HCT116 (cell line): ENCODE measurements around the gene PTGIS. TPM values are rescaled to one million over a fixed set of nuclear protein-coding genes. Genes with fewer than 3 reads are reported as not detected.

ENCODE experiments used
- ATAC-seq: fragments of 200-7000 bp; cut with Tn5 transposase; 2 replicates; pipeline ENCODE4 v1.9.1; 2020; ENCODE audit warnings: mild to moderate bottlenecking, moderate library complexity
- BruUV-seq: library from RNA; stranded (reverse); fragments of 400-500 nt; replicated peaks from 2 replicates; lab custom pipeline; 2021; lab: Mats Ljungman, UMichigan
- CTCF ChIA-PET: fragments of 300-600 bp; sonication (Branson Sonifier 250); formaldehyde crosslinking; loops from one replicate; lab custom pipeline; 2021; ENCODE audit warnings: antibody characterized with exemption; lab: Charles Lee
- POLR2A ChIA-PET: fragments of 300-600, 350-600 bp; sonication (Branson Sonifier 250); formaldehyde crosslinking; loops from one replicate; lab custom pipeline; 2021; ENCODE audit warnings: antibody characterized with exemption; lab: Charles Lee
- RAD21 ChIA-PET, 2 experiments: fragments of 300-600 bp; sonication (Branson Sonifier 250); formaldehyde crosslinking; loops; one replicate each; lab custom pipeline; 2023; ENCODE audit warnings: low total read pairs in 2 of 2; ENCODE audit not compliant: uncharacterized antibody in 2 of 2, unreplicated experiment in 2 of 2, low non-redundant PET in 1 of 2; lab: Charles Lee
- DNase-seq: peaks from one replicate; pipeline ENCODE4 v3.0.0-alpha.2; 2010; ENCODE audit warnings: low read depth, low spot score
- H2AFZ ChIP-seq: fragments of 200-600 bp; shearing (Covaris generic), sonication (generic); 2 replicates; pipeline ENCODE4 v1.6.1; 2017; ENCODE audit warnings: low read depth, mixed run types, mixed read lengths, antibody characterized with exemption, low read length; ENCODE audit not compliant: poor library complexity, severe bottlenecking
- H3K27ac ChIP-seq: 2 replicates; pipeline ENCODE4 v1.5.1; 2012; ENCODE audit warnings: low read depth, low read length
- H3K27me3 ChIP-seq: fragments of 200-600 bp; sonication (generic); 2 replicates; pipeline ENCODE4 v1.6.1; 2016; ENCODE audit warnings: mixed run types, low read length, mixed read lengths; ENCODE audit not compliant: insufficient read depth
- H3K36me3 ChIP-seq, 2 experiments: fragments of 200-500 bp in 1 of 2; fragments of 200-600 bp in 1 of 2; sonication (Bioruptor generic) in 1 of 2; sonication (generic) in 1 of 2; 2 replicates each; pipeline versions ENCODE4 v1.5.1 to v1.6.1; 2014 to 2016; ENCODE audit warnings: low read length in 2 of 2, inconsistent platforms in 1 of 2, mixed read lengths in 1 of 2, mixed run types in 1 of 2; ENCODE audit not compliant: insufficient read depth in 2 of 2, control insufficient read depth in 1 of 2
- H3K4me1 ChIP-seq, 2 experiments: fragments of 200-600 bp in 1 of 2; sonication (generic) in 1 of 2; 2 replicates each; pipeline versions ENCODE4 v1.5.1 to v1.6.1; 2012 to 2017; ENCODE audit warnings: low read length in 2 of 2, inconsistent platforms in 1 of 2, mild to moderate bottlenecking in 1 of 2, mixed read lengths in 1 of 2, mixed run types in 1 of 2, moderate library complexity in 1 of 2; ENCODE audit not compliant: insufficient read depth in 2 of 2, control insufficient read depth in 1 of 2
- H3K4me2 ChIP-seq: fragments of 200-600 bp; sonication (generic); 2 replicates; pipeline ENCODE4 v1.6.1; 2017; ENCODE audit warnings: mixed run types, low read length, mixed read lengths
- H3K4me3 ChIP-seq, 2 experiments: fragments of 200-600 bp in 1 of 2; sonication (generic) in 1 of 2; replicated peaks in 1 of 2; 2 replicates each; pipeline ENCODE4 v1.5.1; 2011 to 2016; ENCODE audit warnings: low read length in 2 of 2, control low read depth in 1 of 2, low read depth in 1 of 2, mild to moderate bottlenecking in 1 of 2, mixed read lengths in 1 of 2, mixed run types in 1 of 2
- H3K79me2 ChIP-seq: fragments of 200-600 bp; sonication (generic); 2 replicates; pipeline ENCODE4 v1.6.1; 2017; ENCODE audit warnings: mild to moderate bottlenecking, mixed run types, low read length, moderate library complexity, mixed read lengths; ENCODE audit not compliant: insufficient read depth
- H3K9ac ChIP-seq: fragments of 200-600 bp; sonication (generic); 2 replicates; pipeline ENCODE4 v1.6.1; 2016; ENCODE audit warnings: low read length, mixed read lengths
- H3K9me2 ChIP-seq: fragments of 200-600 bp; sonication (generic), shearing (Covaris generic); 2 replicates; pipeline ENCODE4 v1.6.1; 2017; ENCODE audit warnings: mixed run types, mild to moderate bottlenecking, moderate library complexity; ENCODE audit not compliant: insufficient read depth
- H3K9me3 ChIP-seq, 2 experiments: fragments of 200-500 bp in 1 of 2; fragments of 200-600 bp in 1 of 2; sonication (Bioruptor generic) in 1 of 2; sonication (generic) in 1 of 2; 2 replicates each; pipeline ENCODE4 v1.6.1; 2014 to 2017; ENCODE audit warnings: low read length in 2 of 2, mixed read lengths in 2 of 2, inconsistent platforms in 1 of 2, low read depth in 1 of 2, mild to moderate bottlenecking in 1 of 2, mixed run types in 1 of 2, moderate library complexity in 1 of 2; ENCODE audit not compliant: control insufficient read depth in 1 of 2, insufficient read depth in 1 of 2
- H4K20me1 ChIP-seq: fragments of 200-600 bp; sonication (generic), shearing (Covaris generic); 2 replicates; pipeline ENCODE4 v1.6.1; 2017; ENCODE audit warnings: mixed run types, mild to moderate bottlenecking, moderate library complexity; ENCODE audit not compliant: insufficient read depth
- ATF3 ChIP-seq: IDR thresholded peaks from 2 replicates; pipeline ENCODE4 v1.6.1; 2012
- CEBPB ChIP-seq: IDR thresholded peaks from 2 replicates; pipeline ENCODE4 v1.6.1; 2012; ENCODE audit warnings: low read depth
- FOSL1 ChIP-seq: IDR thresholded peaks from 2 replicates; pipeline ENCODE4 v1.6.1; 2012; ENCODE audit warnings: low read depth
- JUND ChIP-seq: IDR thresholded peaks from 2 replicates; pipeline ENCODE4 v1.6.1; 2012
- MAX ChIP-seq: IDR thresholded peaks from 2 replicates; pipeline ENCODE4 v1.6.1; 2012
- RAD21 ChIP-seq: IDR thresholded peaks from 2 replicates; pipeline ENCODE4 v1.6.1; 2012; ENCODE audit warnings: low read depth, mild to moderate bottlenecking
- SRF ChIP-seq: IDR thresholded peaks from 2 replicates; pipeline ENCODE4 v1.6.1; 2012; ENCODE audit warnings: low read depth
- YY1 ChIP-seq: IDR thresholded peaks from 2 replicates; pipeline ENCODE4 v1.6.1; 2011; ENCODE audit warnings: low read length, low read depth, moderate library complexity, mild to moderate bottlenecking; ENCODE audit not compliant: insufficient replicate concordance; ENCODE audit errors: extremely low read depth
- ZNF274 ChIP-seq: fragments of 200-500 bp; sonication (Bioruptor generic); IDR thresholded peaks from 2 replicates; pipeline ENCODE4 v1.6.1; 2014; ENCODE audit warnings: mild to moderate bottlenecking, low read depth, low read length, inconsistent platforms
- intact Hi-C: fragments of 100-400 bp; cut with micrococcal nuclease; formaldehyde crosslinking; loops from 2 replicates; pipeline ENCODE4 v1.10.0; 2022
- total RNA-seq: library from RNA; stranded (reverse); gene quantifications from one replicate; pipeline ENCODE4 v1.2.1, GENCODE V29; 2021; ENCODE audit not compliant: unreplicated experiment

PTGIS gene
- total RNA-seq, 1 experiment from 2014 or later, result 0.25 TPM

- TF ChIP-seq CEBPB (no peak), MAX (no peak), JUND (no peak), ZNF274 (no peak), SRF (no peak), YY1 (no peak), FOSL1 (no peak), RAD21 (no peak)
- Histone ChIP-seq H3K27ac (no peak overlapping the region), H3K9ac (no peak overlapping the region), H3K27me3 (no peaks in the 10 kb centered on the region), H3K36me3 (no peaks in the 10 kb centered on the region), H3K4me1 (peaks cover 15 to 21% of the 10 kb centered on the region in 2 experiments), H2AFZ (no peak overlapping the region), H3K9me3 (no peaks in the 10 kb centered on the region), H3K4me2 (no peak overlapping the region), H3K79me2 (no peaks in the 10 kb centered on the region), H3K4me3 (no peak overlapping the region), H3K9me2 (no peaks in the 10 kb centered on the region), H4K20me1 (no peaks in the 10 kb centered on the region)
- intact Hi-C loops, result no loop called here
- ChIA-PET POLR2A (no interaction called here), CTCF (no interaction called here), RAD21 (no interaction called here)
- no TSS peak for BruUV-seq
- no peak for DNase-seq
- ATAC-seq, result no peak
These were observed 7.8 kb downstream of the PTGIS start for GRCh38 chr20:49560186-49560585.

- no peaks in the 10 kb centered on the region for H3K79me2 ChIP-seq
- ChIA-PET POLR2A (no interaction called here), CTCF (no interaction called here), RAD21 (no interaction called here)
- no peak for TF ChIP-seq MAX
- TF ChIP-seq FOSL1, result no peak
- no peak for TF ChIP-seq ATF3
- H3K27ac ChIP-seq, result no peak overlapping the region
- DNase-seq, result no peak
- H3K4me2 ChIP-seq, result no peak overlapping the region
- no peak overlapping the region for H3K4me3 ChIP-seq
- H3K4me1 ChIP-seq, result peaks cover 15 to 21% of the 10 kb centered on the region in 2 experiments
- no peaks in the 10 kb centered on the region for H3K36me3 ChIP-seq
- no peak overlapping the region for H2AFZ ChIP-seq
- H3K9me3 ChIP-seq, result no peaks in the 10 kb centered on the region
- no TSS peak for BruUV-seq
- H3K27me3 ChIP-seq, result no peaks in the 10 kb centered on the region
- no peaks in the 10 kb centered on the region for H3K9me2 ChIP-seq
- H3K9ac ChIP-seq, result no peak overlapping the region
- ATAC-seq, result no peak
- H4K20me1 ChIP-seq, result no peaks in the 10 kb centered on the region
- intact Hi-C loops, result no loop called here
These were observed 8.4 kb downstream of the PTGIS start for GRCh38 chr20:49559411-49560081.
